ENCODE data around the gene CFAP299.

CFAP299 gene

GRCh38 chr4:80852061-80852460 is 516.5 kb downstream of the CFAP299 start:
- DNase-seq: no peak

- DNase-seq: no peak
Measured at GRCh38 chr4:80873571-80873970, 538.0 kb downstream of the CFAP299 start.

GRCh38 chr4:80874979-80875378 is 539.4 kb downstream of the CFAP299 start:
- no peak for DNase-seq

GRCh38 chr4:80875642-80876041 is 540.1 kb downstream of the CFAP299 start:
- no peak for DNase-seq

- DNase-seq: no peak
Measured at GRCh38 chr4:80876810-80877209, 541.3 kb downstream of the CFAP299 start.

GRCh38 chr4:80878218-80878617 is 542.7 kb downstream of the CFAP299 start:
- DNase-seq: no peak

- DNase-seq: no peak
Measured at GRCh38 chr4:80897537-80898303, 562.2 kb downstream of the CFAP299 start.

GRCh38 chr4:80900908-80901307 is 565.4 kb downstream of the CFAP299 start:
- DNase-seq: no peak

GRCh38 chr4:80903020-80903419 is 567.5 kb downstream of the CFAP299 start:
- DNase-seq: no peak

GRCh38 chr4:80909938-80910337 is 574.4 kb downstream of the CFAP299 start:
- DNase-seq: no peak

GRCh38 chr4:80911458-80911857 is 575.9 kb downstream of the CFAP299 start:
- no peak for DNase-seq

GRCh38 chr4:80912350-80912749 is 576.8 kb downstream of the CFAP299 start:
- no peak for DNase-seq

- DNase-seq: no peak
Measured at GRCh38 chr4:80913381-80913780, 577.9 kb downstream of the CFAP299 start.

GRCh38 chr4:80916770-80917169 is 581.2 kb downstream of the CFAP299 start:
- no peak for DNase-seq

GRCh38 chr4:80918004-80918403 is 582.5 kb downstream of the CFAP299 start:
- DNase-seq: no peak

GRCh38 chr4:80921441-80921840 is 585.9 kb downstream of the CFAP299 start:
- DNase-seq: no peak

GRCh38 chr4:80922941-80923340 is 587.4 kb downstream of the CFAP299 start:
- DNase-seq: no peak

GRCh38 chr4:80925293-80925692 is 589.8 kb downstream of the CFAP299 start:
- DNase-seq: no peak

GRCh38 chr4:80926446-80926845 is 590.9 kb downstream of the CFAP299 start:
- DNase-seq: no peak

- DNase-seq: no peak
Measured at GRCh38 chr4:80926891-80927290, 591.4 kb downstream of the CFAP299 start.

- DNase-seq: no peak
Measured at GRCh38 chr4:80927420-80927819, 591.9 kb downstream of the CFAP299 start.

- no peak for DNase-seq
Measured at GRCh38 chr4:80931631-80932081, 596.1 kb downstream of the CFAP299 start.

GRCh38 chr4:80948141-80948540 is 612.6 kb downstream of the CFAP299 start:
- DNase-seq: no peak

- no peak for DNase-seq
Measured at GRCh38 chr4:80948995-80949394, 613.5 kb downstream of the CFAP299 start.

GRCh38 chr4:80956421-80956820 is 620.9 kb downstream of the CFAP299 start:
- no peak for DNase-seq

All from stimulated activated CD4-positive, alpha-beta T cell treated with anti-CD3 and anti-CD28 coated beads, Interleukin-4, amount 100 ng/mL, for 24 hours (primary cell).